ENCODE data around the gene PIP4P1.
A peak's percentile ranks its signal among the peaks of the same experiment; 100 is the strongest.
"Not testable (repeated sequence)": the region's sequence is repeated elsewhere in the genome, so short reads cannot be mapped to it uniquely, and the experiment has no call there.

PIP4P1 gene

DNA sequence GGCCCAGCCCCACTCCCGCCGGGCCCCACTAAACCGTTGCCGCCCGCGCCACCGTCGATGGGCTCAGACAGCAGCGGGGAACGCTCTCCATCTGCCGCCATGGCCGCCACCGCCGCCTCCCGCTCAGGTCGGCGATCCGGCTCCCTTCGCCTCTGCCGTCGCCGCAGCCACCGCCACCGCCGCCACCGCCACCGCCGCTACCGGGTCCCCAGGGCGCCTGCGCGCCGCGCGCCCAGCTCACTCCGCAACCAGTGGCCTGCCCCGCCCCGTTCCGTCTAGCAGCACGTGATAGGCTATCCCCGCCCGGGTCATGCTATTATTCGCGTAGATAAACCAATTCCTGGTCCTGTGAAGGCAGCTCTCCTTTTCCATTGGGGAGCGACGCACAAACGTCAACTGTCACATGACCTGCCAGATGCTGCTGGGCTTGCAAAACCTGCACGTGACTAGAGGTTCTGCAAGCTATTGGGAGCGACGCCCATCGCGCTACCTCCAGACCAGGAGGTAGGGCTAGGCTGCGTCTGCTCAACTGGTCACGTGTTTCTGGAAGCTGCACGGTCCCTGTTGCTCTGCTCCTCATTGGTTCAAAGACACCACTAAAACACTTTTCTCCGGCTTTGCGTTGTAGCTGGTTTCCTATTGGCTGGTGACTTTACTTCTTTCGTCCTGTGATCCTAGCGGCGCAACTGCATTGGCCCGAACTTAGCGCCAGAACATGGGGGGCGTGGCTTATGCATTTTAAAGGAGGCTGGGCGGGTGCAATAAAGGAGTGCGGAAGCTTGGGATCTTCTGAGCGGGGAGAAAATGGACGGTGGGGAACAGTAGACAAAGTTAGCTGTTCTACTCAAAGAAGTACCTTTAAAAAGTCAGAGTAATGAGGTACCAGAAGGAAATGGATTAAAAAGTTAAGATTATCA lies at the start of gene PIP4P1:
TSS of gene PIP4P1 (minus strand) at position 210 of the 917 bp plus-strand sequence. CDS start at position 101, 109 bp downstream.
- DNase-seq = peak; percentile 100

DNA sequence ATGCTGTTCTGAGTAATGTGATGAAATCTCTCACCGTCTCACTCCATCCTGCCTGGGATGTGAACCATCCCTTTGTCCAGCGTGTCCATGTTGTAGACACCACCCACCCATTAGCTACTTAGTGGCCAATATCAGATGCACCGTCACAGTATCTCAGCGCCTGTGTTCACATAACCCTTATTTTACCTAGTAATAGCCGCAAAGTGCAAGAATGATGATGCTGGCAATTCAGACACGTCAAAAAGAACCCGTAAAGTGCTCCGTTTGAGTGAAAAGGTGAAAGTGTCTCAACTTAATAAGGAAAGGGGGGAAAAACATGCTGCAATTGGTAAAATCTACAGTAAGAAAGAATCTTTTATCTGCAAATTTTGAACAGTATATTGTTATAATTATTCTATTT lies 47.1 kb upstream of the PIP4P1 start:
- DNase-seq = no peak

DNA sequence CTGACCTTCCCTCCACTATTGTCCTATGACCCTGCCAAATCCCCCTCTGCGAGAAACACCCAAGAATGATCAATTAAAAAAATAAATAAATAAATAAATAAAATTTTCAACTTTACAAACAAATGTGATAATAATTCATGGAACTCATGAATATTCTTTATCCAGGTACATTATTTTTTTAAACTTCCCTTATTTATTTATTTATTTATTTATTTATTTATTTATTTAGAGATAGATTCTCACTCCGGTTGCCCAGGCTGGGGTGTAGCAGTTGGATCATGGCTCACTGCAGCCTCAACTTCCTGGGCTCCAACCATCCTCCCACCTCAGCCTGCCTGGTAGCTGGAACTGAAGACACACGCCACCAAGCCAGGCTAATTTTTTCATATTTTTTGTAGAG lies 46.3 kb upstream of the PIP4P1 start:
- not testable (repeated sequence) for DNase-seq

DNA sequence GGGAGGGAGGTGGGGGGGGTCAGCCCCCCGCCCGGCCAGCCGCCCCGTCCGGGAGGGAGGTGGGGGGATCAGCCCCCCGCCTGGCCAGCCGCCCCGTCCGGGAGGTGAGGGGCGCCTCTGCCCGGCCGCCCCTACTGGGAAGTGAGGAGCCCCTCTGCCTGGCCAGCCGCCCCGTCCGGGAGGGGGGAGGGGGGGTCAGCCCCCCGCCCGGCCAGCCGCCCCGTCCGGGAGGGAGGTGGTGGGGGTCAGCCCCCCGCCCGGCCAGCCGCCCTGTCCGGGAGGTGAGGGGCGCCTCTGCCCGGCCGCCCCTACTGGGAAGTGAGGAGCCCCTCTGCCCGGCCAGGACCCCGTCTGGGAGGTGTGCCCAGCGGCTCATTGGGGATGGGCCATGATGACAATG lies 45.5 kb upstream of the PIP4P1 start:
- DNase-seq = not testable (repeated sequence)

DNA sequence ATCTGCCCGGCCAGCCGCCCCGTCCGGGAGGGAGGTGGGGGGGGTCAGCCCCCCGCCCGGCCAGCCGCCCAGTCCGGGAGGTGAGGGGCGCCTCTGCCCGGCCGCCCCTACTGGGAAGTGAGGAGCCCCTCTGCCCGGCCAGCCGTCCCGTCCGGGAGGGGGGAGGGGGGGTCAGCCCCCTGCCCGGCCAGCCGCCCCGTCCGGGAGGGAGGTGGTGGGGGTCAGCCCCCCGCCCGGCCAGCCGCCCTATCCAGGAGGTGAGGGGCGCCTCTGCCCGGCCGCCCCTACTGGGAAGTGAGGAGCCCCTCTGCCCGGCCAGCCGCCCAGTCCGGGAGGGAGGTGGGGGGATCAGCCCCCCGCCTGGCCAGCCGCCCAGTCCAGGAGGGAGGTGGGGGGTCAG lies 45.0 kb upstream of the PIP4P1 start:
- DNase-seq = not testable (repeated sequence)

DNA sequence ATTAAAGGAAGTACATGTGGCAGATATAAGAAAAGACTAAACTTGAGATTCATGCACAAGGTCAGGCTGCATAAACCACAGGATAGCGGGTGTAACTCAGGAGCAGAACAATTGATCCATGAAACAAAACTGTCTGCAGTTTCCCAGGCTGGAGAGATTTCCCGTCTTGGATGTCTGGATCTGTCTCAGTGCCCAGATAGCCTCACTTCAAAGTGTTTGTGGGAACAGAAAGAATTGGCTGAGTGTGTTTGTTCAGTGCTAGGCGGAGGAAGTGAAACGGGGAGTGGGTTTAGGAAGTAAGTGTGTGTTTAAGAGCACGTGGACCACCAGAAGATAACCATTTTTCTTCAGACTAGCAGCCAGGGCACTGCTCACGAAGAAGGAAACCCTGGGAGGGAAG lies 42.7 kb upstream of the PIP4P1 start:
- DNase-seq = no peak

DNA sequence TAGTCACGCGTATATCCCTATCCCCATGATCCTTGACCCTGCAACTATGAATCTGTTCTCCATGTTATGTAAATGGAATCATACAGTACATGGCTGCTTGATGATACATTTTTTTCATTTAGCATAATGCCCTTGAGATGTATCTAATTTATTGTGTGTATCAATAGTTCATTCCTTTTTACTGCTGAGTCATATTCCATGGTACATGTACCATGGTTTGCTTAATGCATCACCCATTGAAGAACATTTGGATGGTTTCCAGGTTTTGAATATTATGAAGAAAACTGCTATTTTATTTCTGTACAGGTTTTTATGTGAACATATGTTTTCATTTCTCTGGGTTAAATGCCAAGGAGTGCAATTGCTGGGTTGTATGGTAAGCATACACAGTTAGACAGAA lies 40.1 kb upstream of the PIP4P1 start:
- no peak for DNase-seq

DNA sequence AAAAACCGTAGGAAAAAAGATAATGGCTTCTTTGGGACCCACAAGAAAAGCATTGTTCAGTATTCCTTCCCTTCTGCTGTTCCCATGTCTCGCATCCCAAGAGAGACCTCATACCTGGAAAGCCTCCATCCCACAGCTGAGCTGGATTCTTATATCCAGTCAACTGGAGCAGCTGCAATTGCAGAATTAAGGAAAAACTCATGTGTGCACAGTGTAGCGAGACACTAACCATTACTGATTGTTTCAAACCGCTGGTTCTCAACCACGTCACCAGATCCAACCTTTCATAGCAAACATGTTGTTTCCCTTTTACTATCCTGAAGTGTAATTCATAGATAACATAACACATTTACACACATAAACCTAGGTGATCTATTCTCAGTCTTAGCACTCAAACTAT lies 38.6 kb upstream of the PIP4P1 start:
- DNase-seq = no peak

DNA sequence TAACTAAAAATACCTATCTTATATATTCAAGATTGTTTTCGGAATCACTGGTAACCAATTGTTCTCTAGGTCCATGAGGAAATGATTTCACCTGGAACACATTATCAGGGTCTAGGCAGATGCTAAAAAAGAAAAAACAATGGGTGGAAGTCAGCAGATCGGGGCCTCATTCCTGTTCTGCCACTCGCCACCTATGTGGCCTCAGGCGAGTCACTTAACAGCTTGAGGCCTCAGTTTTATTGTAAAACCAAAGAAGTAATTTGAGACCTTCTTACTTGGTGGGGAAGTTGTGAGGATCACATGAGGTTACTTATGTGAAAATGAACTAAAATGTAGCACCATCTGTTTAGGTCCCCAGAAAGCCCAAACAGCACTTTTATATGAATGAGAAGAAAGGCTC lies 37.9 kb upstream of the PIP4P1 start:
- no peak for DNase-seq

DNA sequence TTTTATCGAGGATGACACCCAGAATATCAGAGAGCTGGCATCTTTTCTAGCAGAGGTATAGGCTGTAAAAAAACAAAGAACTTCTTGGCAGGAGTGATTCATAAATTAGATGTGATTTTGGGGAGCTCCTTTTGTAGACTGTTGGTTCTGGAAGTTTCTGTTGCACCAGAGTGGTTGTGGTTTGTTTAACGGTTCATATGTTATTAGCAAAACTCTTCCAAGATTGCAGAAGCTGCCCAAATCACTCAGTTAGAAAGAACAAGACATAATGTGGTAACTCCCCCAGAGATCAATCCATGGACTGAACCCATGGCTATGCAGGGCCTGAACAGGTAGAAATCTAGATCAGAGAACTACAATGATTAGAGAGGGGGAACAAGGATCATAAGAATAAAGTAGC lies 37.4 kb upstream of the PIP4P1 start:
- DNase-seq = no peak

DNA sequence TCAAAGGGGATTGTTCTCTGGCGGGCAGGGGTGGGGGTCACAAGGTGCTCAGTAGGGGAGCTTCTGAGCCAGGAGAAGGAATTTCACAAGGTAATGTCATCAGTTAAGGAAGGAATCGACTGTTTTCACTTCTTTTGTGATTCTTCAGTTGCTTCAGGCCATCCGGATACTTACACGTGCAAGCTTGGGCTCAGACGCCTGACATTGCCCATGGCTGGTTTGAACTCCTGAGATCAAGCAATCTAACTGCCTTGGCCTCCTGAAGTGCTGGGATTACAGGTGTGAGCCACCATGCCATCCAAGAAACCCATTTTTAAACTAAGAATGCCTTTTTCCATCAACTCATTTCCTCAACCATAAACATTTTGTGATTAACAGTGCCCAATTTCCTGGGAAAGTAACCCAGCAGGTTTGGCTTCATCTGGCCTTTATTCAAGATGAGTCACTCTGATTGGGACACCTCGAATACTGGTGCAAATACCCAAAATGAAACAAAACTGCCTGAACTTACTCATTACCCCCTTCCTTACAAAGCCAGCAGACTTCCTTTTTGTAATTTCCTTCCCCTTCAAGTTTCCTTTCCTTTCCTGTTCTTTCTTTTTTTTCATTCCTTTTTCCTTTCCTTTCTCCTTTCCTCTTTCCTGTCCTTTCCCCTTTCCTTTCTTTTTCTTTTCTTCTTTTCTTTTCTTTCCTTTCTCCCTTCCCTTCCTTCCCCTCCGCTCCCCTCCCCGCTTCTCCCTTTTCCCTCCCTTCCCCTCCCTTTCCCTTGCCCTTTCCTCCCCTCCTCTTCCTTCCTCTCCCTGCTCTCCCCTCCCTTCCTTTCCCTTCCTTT lies 33.9 kb upstream of the PIP4P1 start:
- no peak for DNase-seq

DNA sequence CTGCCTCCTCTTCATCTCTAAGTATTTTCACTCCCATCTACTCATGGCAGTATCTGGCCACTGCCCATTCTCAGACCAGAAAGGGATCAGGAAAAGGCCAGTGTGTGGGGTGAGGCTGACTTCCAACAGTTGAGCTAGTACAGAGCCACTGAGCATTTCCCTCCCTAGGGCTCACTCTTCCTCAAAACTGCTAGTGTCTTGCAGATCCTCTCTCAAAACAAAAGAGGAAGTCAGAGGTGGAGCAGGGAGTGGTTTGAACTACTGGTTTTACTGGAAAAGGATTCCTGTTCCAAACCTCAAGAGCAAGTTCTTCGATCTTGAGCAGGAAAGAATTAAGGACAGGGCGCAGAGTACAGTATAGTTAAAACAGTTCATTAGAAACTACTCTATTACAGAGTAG lies 32.4 kb upstream of the PIP4P1 start:
- no peak for DNase-seq

DNA sequence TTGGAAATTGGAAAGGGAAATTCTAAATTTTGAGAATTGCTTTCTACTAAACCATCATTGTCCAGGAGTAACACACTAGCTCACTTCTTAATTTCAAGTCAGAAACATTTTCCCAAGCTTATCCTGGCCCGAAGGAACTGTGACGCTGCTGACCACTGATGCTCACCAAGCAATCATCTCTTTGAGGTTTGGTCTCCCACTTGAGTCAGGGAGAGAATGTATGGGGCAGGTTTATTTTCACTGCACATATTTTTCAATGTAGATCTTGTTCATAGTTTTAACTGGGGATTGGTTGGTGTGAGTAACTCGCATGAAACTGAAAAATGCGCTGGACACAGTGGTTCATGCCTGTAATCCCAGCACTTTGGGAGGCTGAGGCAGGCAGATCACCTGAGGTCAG lies 31.3 kb upstream of the PIP4P1 start:
- no peak for DNase-seq

DNA sequence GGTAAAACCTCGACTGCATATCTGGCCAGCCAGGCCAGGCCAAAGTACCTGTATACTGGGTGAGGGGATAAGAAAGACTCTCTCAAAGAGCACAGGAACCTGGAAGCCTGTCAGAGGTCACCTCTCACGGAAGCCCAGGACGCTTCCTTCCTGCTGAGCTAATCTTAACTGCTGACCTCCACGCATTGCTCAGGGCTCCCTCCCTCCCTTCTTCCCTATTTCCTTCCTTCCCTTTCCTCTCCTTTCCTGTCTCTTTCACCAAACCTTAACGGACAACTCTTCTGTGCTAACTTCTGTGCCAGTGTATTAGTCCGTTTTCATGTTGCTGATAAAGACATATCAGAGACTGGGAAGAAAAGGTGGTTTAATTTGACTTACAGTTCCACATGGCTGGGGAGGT lies 29.3 kb upstream of the PIP4P1 start:
- no peak for DNase-seq

DNA sequence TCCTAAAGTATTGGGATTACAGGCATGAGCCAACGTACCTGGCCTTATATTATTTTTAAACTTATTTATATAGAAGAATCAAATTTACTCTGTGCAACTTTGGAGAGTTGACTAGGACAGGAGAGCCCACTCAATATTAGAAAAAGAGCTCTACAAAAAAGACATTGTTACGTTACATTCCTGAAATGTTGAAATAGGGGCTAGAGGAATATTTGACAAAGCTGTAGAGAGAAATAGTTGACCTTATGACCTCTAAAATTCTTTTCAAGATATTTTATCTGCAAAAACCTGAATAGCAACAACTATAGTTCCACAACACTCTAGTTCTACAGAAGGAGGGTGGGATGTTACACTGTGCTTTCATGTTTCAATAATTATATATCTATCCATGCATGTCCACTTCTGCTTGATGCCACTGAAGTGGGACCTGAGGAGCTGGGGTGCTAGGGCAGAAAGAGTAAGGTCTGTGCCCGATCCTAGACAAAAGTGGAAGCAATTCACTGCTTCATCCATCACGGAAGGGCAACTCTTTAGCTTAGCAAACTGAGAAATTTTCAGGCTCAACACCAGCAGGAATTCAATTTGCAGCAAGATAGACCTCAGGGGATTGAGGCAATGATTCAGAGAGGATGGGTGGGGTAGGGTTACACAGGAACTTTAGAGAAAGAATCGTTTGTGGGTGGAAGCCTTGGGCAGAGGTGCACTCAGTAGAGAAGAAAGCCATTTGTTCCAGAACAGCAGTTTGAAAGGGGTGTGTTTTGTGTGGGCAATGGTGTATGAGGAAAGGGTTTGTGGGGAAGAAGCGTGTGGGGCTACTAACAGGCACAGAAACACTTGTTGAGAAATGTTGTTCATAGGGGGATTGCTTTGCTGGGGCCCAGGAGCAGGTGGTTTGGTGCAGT lies 28.1 kb upstream of the PIP4P1 start:
- no peak for DNase-seq

DNA sequence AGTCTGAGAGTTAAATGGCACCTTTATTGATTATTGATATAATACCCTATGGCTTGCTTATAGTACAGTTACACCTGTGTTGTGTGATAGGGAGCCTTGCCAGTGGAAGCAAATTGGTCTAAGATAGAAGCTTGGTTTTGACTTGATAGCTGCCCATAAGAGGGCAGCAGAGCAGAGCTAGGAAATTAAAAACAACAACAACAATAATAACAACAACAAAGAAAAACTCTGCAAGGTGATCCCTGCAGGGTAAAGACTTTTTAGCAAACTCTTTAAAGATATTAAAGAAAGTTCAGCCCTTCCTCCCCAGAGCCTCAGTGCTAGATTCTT lies 26.1 kb upstream of the PIP4P1 start:
- no peak for DNase-seq

DNA sequence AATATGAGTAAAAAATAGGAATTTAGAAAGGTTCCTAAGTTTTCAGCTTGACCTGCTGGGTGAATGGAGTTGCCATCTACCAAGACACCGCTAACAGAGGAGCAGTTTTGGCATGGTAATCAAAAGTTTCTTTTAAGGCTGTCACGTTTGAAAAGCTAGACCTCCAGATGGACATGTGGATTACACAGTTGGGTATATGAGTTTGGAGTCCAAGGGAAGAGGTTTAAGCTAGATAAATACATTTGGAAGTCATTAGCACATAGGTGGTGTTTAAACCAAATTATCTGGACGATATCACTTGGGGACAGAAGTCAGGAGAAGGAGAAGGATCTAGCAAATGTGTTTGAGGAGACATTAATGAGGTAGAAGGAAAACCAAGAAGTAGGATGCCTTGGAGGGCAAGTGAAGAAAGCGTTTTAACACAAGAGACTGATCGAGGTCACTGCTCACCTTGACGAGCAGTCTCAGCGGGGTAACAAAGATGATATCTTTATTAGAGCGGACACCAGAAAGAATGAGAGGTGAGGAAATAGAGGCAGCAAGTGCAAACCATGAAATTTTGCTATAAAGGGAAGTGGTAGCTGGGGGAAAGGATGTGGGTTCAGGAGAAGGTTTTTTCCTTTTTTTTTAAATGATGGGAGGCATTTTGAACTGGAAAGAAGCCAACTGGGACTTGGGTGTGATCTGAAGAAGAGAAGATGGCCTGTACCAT lies 25.6 kb upstream of the PIP4P1 start:
- DNase-seq = no peak

DNA sequence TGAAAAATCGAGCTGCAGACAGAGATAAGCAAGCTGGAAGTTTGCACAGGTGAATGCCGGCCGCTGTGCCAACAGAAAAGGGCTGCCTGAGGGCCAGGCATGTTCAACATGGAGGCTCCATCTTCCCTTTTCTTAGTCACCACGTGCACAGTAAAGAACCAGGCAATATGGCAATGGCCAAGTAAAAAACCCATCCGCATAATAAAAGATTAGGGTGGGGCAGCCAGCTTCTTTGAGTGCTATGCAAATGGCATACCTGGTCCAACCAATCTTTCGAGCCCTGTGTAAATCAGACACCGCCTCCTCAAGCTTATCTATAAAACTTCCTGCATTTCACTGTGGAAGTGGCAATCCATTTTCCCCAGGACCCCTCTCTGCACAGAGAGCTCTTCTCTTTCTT lies 24.7 kb upstream of the PIP4P1 start:
- no peak for DNase-seq

DNA sequence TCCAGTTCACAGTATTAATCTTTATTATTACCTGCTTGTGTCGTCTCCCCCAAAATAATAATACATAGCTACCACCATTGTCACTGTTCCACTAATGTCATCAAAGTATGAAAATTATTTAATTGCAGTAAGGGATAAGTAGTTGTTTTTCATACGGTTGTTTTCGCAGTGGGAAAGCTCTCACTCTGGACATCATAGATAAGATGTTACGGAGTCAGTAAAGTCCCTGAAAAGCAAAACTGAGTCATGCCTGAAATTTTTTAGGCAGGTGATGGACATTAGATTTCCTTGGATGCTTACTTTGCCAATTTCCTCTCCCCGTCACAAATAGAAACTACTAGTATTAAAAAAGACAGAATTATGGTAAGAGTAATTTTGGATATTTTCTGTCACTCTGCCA lies 21.1 kb upstream of the PIP4P1 start:
- no peak for DNase-seq

DNA sequence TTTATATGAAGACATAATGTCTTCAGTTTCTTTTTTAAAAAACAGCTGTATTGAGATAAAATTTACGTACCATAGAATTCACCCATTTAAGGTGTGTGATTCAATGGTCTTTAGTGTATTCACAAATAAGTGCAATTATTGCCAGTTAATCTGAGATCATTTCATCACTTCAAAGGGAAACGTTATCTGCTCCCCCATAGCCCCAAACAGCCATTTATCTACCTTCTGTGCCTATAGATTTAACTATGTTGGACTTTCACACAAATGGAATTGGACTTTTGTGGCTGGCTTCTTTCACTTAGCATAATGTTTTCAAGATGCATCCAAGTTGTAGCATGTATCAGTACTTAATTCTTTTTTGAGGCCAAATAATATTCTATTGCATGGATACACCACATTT lies 17.7 kb upstream of the PIP4P1 start:
- no peak for DNase-seq

DNA sequence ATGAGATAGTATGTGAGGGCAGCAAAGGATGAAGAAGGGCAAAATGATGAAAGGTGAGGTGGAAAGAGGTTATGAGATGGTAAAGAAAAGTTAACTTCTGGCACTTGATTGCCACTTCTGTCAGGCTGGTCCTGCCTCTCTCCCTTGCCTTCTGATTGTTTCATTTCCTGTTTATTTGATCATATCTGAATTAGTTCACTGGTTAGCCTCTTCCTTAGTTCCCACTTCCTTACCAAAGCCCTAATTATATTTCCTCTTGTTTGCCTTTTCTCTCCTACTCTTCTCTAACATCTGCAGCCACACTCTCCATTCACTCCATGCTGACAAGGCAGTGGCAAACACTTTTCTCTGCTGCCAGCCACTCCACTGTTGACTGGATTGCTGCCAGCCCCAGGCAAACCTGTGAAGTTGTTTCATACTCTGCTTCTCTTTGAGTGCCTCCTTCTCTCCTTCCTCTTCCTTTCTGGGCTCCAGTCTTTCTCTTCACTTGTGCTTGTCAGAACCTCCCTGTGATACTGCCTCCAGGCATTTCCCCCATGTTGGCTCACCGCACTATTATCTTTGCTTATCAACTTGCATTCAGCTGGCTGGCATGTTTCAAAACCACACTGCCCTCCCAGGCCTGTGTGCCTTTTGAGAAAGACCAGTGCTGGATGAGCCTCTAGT lies 16.1 kb upstream of the PIP4P1 start:
- peak; percentile 89 for DNase-seq

DNA sequence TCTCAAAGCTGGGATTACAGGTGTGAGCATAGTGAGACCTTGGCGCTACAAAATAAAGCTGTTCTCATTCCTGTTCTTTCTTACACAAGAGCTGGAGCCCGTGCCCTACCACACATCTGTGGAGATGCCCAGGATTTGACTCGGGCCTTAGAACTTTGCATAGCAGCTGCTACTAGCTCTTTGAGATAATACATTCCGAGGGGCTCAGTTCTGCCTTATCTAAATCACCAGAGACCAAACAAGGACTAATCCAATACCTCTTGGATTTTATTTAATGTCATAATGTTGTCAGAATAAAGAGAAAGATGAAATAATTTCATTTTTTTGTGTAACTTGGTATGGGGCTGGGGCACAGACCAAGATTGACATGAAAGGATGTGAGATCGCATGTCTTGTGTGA lies 15.5 kb upstream of the PIP4P1 start:
- DNase-seq = no peak

Measured in DMS79 (cell line).